Nephron (organoid): ENCODE measurements around the gene C2CD4B.

Experiments
- H3K27ac Mint-ChIP-seq, 3 experiments: 2 replicates each; pipeline ENCODE4 v1.8.0; 2020; ENCODE audit warnings: mixed read lengths in 3 of 3, mild to moderate bottlenecking in 2 of 3, moderate library complexity in 1 of 3
- H3K27me3 Mint-ChIP-seq: 2 replicates; pipeline ENCODE4 v1.8.0; 2021; ENCODE audit warnings: low read depth, mild to moderate bottlenecking, moderate library complexity, mixed read lengths
- H3K36me3 Mint-ChIP-seq: 2 replicates; pipeline ENCODE4 v1.8.0; 2020; ENCODE audit warnings: low read depth, mixed read lengths
- H3K4me1 Mint-ChIP-seq: 2 replicates; pipeline ENCODE4 v1.8.0; 2020; ENCODE audit warnings: mixed read lengths
- H3K4me3 Mint-ChIP-seq, 3 experiments: 2 replicates each; pipeline ENCODE4 v1.8.0; 2020; ENCODE audit warnings: mild to moderate bottlenecking in 3 of 3, mixed read lengths in 3 of 3, moderate library complexity in 2 of 3
- H3K9me3 Mint-ChIP-seq: 2 replicates; pipeline ENCODE4 v1.8.0; 2020; ENCODE audit warnings: mixed read lengths
- TF ChIP-seq, protein P1 (sequence below), 3 experiments: fragments of 200-600 bp; sonication (generic); IDR thresholded peaks; one replicate each; pipeline ENCODE4 v1.5.0; 2021; ENCODE audit warnings: antibody characterized with exemption in 3 of 3; ENCODE audit not compliant: unreplicated experiment in 3 of 3

C2CD4B gene

DNA sequence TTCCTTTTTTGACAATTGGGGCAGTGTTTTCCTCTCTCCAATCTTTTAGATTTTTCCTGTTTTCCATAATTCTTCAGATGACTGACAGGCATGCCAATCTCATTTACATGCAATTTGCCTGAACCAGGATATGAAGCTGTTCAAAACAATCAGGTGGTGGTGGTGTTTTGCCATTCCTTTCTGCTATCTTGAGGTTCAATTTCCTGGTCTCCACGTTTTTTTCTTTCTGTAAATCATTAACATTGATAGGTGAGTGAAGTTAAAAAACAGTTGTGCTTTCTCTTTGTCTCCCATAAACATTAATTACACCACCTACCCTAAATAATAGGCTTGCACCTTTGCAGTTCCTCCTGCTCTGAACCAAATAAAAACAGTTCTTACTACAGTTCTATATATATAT lies 49.2 kb downstream of the C2CD4B start:
- peak overlapping the region in 1 of 3 experiments; percentile 81 for H3K27ac Mint-ChIP-seq
- no peaks in the 10 kb centered on the region for H3K36me3 Mint-ChIP-seq
- TF ChIP-seq, protein P1, sequence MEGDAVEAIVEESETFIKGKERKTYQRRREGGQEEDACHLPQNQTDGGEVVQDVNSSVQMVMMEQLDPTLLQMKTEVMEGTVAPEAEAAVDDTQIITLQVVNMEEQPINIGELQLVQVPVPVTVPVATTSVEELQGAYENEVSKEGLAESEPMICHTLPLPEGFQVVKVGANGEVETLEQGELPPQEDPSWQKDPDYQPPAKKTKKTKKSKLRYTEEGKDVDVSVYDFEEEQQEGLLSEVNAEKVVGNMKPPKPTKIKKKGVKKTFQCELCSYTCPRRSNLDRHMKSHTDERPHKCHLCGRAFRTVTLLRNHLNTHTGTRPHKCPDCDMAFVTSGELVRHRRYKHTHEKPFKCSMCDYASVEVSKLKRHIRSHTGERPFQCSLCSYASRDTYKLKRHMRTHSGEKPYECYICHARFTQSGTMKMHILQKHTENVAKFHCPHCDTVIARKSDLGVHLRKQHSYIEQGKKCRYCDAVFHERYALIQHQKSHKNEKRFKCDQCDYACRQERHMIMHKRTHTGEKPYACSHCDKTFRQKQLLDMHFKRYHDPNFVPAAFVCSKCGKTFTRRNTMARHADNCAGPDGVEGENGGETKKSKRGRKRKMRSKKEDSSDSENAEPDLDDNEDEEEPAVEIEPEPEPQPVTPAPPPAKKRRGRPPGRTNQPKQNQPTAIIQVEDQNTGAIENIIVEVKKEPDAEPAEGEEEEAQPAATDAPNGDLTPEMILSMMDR (IDR thresholded peaks at IDR 0.05; ENCODE audit: unreplicated experiment in 3 of 3): no peak
- H3K4me3 Mint-ChIP-seq: no peak overlapping the region
- no peaks in the 10 kb centered on the region for H3K9me3 Mint-ChIP-seq
- H3K27me3 Mint-ChIP-seq: peaks cover 3% of the 10 kb centered on the region
- H3K4me1 Mint-ChIP-seq: peaks cover 27% of the 10 kb centered on the region
